HT-29 (cell line): Measurements from ENCODE around the gene OCIAD2. TPM values are rescaled to one million over a fixed set of nuclear protein-coding genes. Genes with fewer than 3 reads are reported as not detected.
"Not testable (repeated sequence)": the region's sequence is repeated elsewhere in the genome, so short reads cannot be mapped to it uniquely, and the experiment has no call there.

Experiments
- DNase-seq: peaks from one replicate; pipeline ENCODE4 v3.0.0-alpha.2; 2015; ENCODE audit warnings: low spot score
- total RNA-seq: library from RNA; depleted of rRNA; stranded (reverse); fragments of >200 nt; shearing (Covaris generic); gene quantifications from 2 replicates; pipeline ENCODE4 v1.2.3, GENCODE V29; 2014; rRNA removed

Gene OCIAD2
- total RNA-seq: 204 TPM in 2 replicates

- peak; percentile 86 for DNase-seq
Observed at GRCh38 chr4:48906206-48907173, at the start of gene OCIAD2. TSS of gene OCIAD2 (minus strand) at chr4:48906774. CDS start at chr4:48904549, 2,225 bp downstream.

- no peak for DNase-seq
Observed at GRCh38 chr4:48954314-48954713, 47.7 kb upstream of the OCIAD2 start.

GRCh38 chr4:48949518-48950219 is 43.1 kb upstream of the OCIAD2 start:
- DNase-seq: peak; percentile 3

- no peak for DNase-seq
Observed at GRCh38 chr4:48949086-48949485, 42.5 kb upstream of the OCIAD2 start.

- DNase-seq: no peak
Observed at GRCh38 chr4:48947731-48948130, 41.2 kb upstream of the OCIAD2 start.

- DNase-seq: peak; percentile 13
Observed at GRCh38 chr4:48945981-48946380, 39.4 kb upstream of the OCIAD2 start.

GRCh38 chr4:48944756-48945241 is 38.2 kb upstream of the OCIAD2 start:
- peak; percentile 43 for DNase-seq

GRCh38 chr4:48944252-48944651 is 37.7 kb upstream of the OCIAD2 start:
- DNase-seq: peak; percentile 97

GRCh38 chr4:48943387-48943786 is 36.8 kb upstream of the OCIAD2 start:
- peak; percentile 84 for DNase-seq

GRCh38 chr4:48939785-48940184 is 33.2 kb upstream of the OCIAD2 start:
- DNase-seq: peak; percentile 32

GRCh38 chr4:48938831-48939230 is 32.3 kb upstream of the OCIAD2 start:
- DNase-seq: no peak

GRCh38 chr4:48937033-48937432 is 30.5 kb upstream of the OCIAD2 start:
- DNase-seq: no peak

- DNase-seq: no peak
Observed at GRCh38 chr4:48931459-48931858, 24.9 kb upstream of the OCIAD2 start.

- no peak for DNase-seq
Observed at GRCh38 chr4:48930654-48931053, 24.1 kb upstream of the OCIAD2 start.

GRCh38 chr4:48924416-48924815 is 17.8 kb upstream of the OCIAD2 start:
- DNase-seq: no peak

GRCh38 chr4:48923065-48923464 is 16.5 kb upstream of the OCIAD2 start:
- DNase-seq: not testable (repeated sequence)

- no peak for DNase-seq
Observed at GRCh38 chr4:48914311-48914710, 7.7 kb upstream of the OCIAD2 start.

- DNase-seq: no peak
Observed at GRCh38 chr4:48913346-48913745, 6.8 kb upstream of the OCIAD2 start.

GRCh38 chr4:48912349-48912748 is 5.8 kb upstream of the OCIAD2 start:
- no peak for DNase-seq

GRCh38 chr4:48910511-48910910 is 3.9 kb upstream of the OCIAD2 start:
- no peak for DNase-seq

GRCh38 chr4:48909697-48910096 is 3.1 kb upstream of the OCIAD2 start:
- peak; percentile 78 for DNase-seq

GRCh38 chr4:48908687-48909086 is 2.1 kb upstream of the OCIAD2 start:
- no peak for DNase-seq
